ENCODE measurements around the gene DUS4L. TPM values are rescaled to one million over a fixed set of nuclear protein-coding genes. Genes with fewer than 3 reads are reported as not detected.
A peak's percentile ranks its signal among the peaks of the same experiment; 100 is the strongest.

DUS4L gene
- total and polyA plus RNA-seq, 2 of the 13 experiments (the other 11 are each of a cell fraction or from before 2014, with no cell fraction given) = 5.6 to 9.8 TPM

DNA sequence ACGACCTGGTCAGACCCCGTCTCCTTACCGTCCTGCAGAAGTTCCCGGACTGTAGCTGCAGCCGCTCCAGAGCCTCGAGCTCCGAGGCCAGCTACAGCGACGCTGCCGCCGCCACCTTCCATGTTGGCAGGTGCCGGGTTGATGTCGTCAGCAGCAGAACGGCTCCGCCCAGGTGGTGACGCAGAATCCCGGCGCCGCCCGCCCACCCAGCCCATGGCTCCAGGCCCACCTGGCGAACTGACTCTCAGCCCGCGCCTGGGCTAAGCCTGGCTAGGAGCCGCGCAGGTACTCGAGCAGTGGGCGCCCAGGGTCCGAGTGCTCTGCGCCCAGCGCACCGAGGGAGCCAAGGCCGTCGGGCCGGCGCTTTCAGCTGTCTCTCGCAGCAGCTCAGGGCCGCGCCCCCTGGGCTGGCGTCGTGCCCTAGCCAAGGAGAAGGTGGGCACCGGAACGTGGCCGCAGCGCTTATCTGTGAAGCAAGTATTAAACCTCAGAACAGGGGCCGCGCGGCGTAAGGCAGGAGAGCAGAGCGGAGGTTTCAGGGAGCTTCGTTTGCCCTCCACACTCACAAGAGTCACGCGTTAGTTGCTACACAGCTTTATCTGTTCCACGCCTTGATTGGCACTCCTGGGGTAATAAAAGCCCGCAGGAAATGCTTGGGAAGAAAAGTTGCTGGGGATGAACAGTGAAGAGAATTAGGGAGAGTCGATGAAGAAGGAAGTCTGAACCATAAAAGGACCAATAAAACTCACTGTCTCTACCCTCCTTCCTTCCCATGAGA, at the start of gene DUS4L, which contains the start of gene COG5 (continued):
- TF ChIP-seq, protein P1, sequence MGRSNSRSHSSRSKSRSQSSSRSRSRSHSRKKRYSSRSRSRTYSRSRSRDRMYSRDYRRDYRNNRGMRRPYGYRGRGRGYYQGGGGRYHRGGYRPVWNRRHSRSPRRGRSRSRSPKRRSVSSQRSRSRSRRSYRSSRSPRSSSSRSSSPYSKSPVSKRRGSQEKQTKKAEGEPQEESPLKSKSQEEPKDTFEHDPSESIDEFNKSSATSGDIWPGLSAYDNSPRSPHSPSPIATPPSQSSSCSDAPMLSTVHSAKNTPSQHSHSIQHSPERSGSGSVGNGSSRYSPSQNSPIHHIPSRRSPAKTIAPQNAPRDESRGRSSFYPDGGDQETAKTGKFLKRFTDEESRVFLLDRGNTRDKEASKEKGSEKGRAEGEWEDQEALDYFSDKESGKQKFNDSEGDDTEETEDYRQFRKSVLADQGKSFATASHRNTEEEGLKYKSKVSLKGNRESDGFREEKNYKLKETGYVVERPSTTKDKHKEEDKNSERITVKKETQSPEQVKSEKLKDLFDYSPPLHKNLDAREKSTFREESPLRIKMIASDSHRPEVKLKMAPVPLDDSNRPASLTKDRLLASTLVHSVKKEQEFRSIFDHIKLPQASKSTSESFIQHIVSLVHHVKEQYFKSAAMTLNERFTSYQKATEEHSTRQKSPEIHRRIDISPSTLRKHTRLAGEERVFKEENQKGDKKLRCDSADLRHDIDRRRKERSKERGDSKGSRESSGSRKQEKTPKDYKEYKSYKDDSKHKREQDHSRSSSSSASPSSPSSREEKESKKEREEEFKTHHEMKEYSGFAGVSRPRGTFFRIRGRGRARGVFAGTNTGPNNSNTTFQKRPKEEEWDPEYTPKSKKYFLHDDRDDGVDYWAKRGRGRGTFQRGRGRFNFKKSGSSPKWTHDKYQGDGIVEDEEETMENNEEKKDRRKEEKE (IDR thresholded peaks at IDR 0.05) = no peak
- TF ChIP-seq MED13 (CRISPR knock-in tag; IDR thresholded peaks at IDR 0.05) (peak; percentile 67; the same call in 1 of the 2 replicates), MIER3 (CRISPR knock-in tag; IDR thresholded peaks at IDR 0.05; ENCODE audit: borderline replicate concordance) (no peak), ARID2 (CRISPR knock-in tag; IDR thresholded peaks at IDR 0.05; ENCODE audit: borderline replicate concordance) (peak; percentile 71; the same call in 1 of the 2 replicates), REXO4 (CRISPR knock-in tag; IDR thresholded peaks at IDR 0.05; ENCODE audit: borderline replicate concordance) (no peak), LCORL (IDR thresholded peaks at IDR 0.05) (no peak), LCORL (CRISPR knock-in tag; IDR thresholded peaks at IDR 0.05) (no peak; the same call in 1 of the 2 replicates), NR2F2 (IDR thresholded peaks at IDR 0.05; ENCODE audit: borderline replicate concordance, low read depth) (no peak), ZNF563 (CRISPR knock-in tag; IDR thresholded peaks at IDR 0.05) (peak; percentile 87), TP53 (CRISPR knock-in tag; conservative IDR thresholded peaks at IDR 0.05) (0 out of 2 replicates have a peak, but pooled peaks have one; percentile 9), PITX1 (CRISPR knock-in tag; IDR thresholded peaks at IDR 0.05) (peak; percentile 62; the same call in 1 of the 2 replicates)
- TF ChIP-seq, protein P2, sequence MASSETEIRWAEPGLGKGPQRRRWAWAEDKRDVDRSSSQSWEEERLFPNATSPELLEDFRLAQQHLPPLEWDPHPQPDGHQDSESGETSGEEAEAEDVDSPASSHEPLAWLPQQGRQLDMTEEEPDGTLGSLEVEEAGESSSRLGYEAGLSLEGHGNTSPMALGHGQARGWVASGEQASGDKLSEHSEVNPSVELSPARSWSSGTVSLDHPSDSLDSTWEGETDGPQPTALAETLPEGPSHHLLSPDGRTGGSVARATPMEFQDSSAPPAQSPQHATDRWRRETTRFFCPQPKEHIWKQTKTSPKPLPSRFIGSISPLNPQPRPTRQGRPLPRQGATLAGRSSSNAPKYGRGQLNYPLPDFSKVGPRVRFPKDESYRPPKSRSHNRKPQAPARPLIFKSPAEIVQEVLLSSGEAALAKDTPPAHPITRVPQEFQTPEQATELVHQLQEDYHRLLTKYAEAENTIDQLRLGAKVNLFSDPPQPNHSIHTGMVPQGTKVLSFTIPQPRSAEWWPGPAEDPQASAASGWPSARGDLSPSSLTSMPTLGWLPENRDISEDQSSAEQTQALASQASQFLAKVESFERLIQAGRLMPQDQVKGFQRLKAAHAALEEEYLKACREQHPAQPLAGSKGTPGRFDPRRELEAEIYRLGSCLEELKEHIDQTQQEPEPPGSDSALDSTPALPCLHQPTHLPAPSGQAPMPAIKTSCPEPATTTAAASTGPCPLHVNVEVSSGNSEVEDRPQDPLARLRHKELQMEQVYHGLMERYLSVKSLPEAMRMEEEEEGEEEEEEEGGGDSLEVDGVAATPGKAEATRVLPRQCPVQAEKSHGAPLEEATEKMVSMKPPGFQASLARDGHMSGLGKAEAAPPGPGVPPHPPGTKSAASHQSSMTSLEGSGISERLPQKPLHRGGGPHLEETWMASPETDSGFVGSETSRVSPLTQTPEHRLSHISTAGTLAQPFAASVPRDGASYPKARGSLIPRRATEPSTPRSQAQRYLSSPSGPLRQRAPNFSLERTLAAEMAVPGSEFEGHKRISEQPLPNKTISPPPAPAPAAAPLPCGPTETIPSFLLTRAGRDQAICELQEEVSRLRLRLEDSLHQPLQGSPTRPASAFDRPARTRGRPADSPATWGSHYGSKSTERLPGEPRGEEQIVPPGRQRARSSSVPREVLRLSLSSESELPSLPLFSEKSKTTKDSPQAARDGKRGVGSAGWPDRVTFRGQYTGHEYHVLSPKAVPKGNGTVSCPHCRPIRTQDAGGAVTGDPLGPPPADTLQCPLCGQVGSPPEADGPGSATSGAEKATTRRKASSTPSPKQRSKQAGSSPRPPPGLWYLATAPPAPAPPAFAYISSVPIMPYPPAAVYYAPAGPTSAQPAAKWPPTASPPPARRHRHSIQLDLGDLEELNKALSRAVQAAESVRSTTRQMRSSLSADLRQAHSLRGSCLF (CRISPR knock-in tag; IDR thresholded peaks at IDR 0.05; ENCODE audit: borderline replicate concordance) = no peak; the same call in 1 of the 2 replicates
- TF ChIP-seq, protein P3, sequence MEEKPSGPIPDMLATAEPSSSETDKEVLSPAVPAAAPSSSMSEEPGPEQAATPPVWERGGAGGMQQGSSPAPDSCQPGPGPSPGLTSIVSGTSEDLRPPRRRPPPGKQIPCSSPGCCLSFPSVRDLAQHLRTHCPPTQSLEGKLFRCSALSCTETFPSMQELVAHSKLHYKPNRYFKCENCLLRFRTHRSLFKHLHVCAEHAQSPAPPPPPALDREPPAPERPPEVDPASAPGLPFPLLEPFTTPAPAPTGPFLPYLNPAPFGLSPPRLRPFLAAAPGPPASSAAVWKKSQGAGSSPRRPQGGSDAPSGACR (CRISPR knock-in tag; IDR thresholded peaks at IDR 0.05) = no peak
- TF ChIP-seq, protein P4, sequence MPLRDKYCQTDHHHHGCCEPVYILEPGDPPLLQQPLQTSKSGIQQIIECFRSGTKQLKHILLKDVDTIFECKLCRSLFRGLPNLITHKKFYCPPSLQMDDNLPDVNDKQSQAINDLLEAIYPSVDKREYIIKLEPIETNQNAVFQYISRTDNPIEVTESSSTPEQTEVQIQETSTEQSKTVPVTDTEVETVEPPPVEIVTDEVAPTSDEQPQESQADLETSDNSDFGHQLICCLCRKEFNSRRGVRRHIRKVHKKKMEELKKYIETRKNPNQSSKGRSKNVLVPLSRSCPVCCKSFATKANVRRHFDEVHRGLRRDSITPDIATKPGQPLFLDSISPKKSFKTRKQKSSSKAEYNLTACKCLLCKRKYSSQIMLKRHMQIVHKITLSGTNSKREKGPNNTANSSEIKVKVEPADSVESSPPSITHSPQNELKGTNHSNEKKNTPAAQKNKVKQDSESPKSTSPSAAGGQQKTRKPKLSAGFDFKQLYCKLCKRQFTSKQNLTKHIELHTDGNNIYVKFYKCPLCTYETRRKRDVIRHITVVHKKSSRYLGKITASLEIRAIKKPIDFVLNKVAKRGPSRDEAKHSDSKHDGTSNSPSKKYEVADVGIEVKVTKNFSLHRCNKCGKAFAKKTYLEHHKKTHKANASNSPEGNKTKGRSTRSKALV (CRISPR knock-in tag; IDR thresholded peaks at IDR 0.05) = 0 out of 2 replicates have a peak, but pooled peaks have one; percentile 44
- TF ChIP-seq, protein P5, sequence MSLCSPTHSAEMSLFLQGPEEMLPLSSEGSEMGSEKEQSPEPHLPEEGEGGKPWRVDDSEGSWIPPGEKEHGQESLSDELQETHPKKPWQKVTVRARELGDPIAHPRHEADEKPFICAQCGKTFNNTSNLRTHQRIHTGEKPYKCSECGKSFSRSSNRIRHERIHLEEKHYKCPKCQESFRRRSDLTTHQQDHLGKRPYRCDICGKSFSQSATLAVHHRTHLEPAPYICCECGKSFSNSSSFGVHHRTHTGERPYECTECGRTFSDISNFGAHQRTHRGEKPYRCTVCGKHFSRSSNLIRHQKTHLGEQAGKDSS (CRISPR knock-in tag; IDR thresholded peaks at IDR 0.05; ENCODE audit: borderline replicate concordance, low read depth) = peak; percentile 59; the same call in 1 of the 2 replicates
